ENCODE results near the gene SERPINC1. TPM values are rescaled to one million over a fixed set of nuclear protein-coding genes. Genes with fewer than 3 reads are reported as not detected.

SERPINC1 gene
- total RNA-seq, 2 donors from 2014 or later, result 0.31 TPM; not detected in 1

GRCh38 chr1:173876732-173877131 lies 40.4 kb downstream of the SERPINC1 start:
- Histone ChIP-seq H3K36me3 (peaks cover 27% of the 10 kb centered on the region), H3K27ac (no peak overlapping the region)

GRCh38 chr1:173871500-173871899 lies 45.6 kb downstream of the SERPINC1 start:
- H3K4me1 ChIP-seq, result peaks cover 0 to 35% of the 10 kb centered on the region in 2 donors
- no peak for DNase-seq (ENCODE audit: low spot score)
- no peaks in the 10 kb centered on the region for H3K9me3 ChIP-seq
- H3K27me3 ChIP-seq, result no peaks in the 10 kb centered on the region
- no peak overlapping the region for H3K27ac ChIP-seq
- H3K4me3 ChIP-seq, result no peak overlapping the region
- peaks cover 21% of the 10 kb centered on the region for H3K36me3 ChIP-seq
- no peak for TF ChIP-seq CTCF (IDR thresholded peaks at IDR 0.05)

More at GRCh38 chr1:173876732-173877131, 40.4 kb downstream of the SERPINC1 start:
- Histone ChIP-seq H3K27me3 (no peaks in the 10 kb centered on the region), H3K4me1 (no peaks in the 10 kb centered on the region), H3K9me3 (no peaks in the 10 kb centered on the region), H3K4me3 (no peak overlapping the region)
- DNase-seq (ENCODE audit: low spot score), result no peak
- TF ChIP-seq CTCF (IDR thresholded peaks at IDR 0.05), result no peak

- no peak for DNase-seq (ENCODE audit: low spot score)
- Histone ChIP-seq H3K4me1 (peaks cover 0 to 39% of the 10 kb centered on the region in 2 donors), H3K36me3 (peaks cover 22% of the 10 kb centered on the region), H3K9me3 (no peaks in the 10 kb centered on the region), H3K4me3 (no peak overlapping the region), H3K27me3 (no peaks in the 10 kb centered on the region), H3K27ac (no peak overlapping the region)
- no peak for TF ChIP-seq CTCF (IDR thresholded peaks at IDR 0.05)
Measured at GRCh38 chr1:173871091-173871490, 46.0 kb downstream of the SERPINC1 start.

- H3K36me3 ChIP-seq, result peaks cover 22% of the 10 kb centered on the region
- peaks cover 0 to 45% of the 10 kb centered on the region in 2 donors for H3K4me1 ChIP-seq
- H3K27ac ChIP-seq, result no peak overlapping the region
- DNase-seq (ENCODE audit: low spot score), result no peak
- no peak for TF ChIP-seq CTCF (IDR thresholded peaks at IDR 0.05)
- no peak overlapping the region for H3K4me3 ChIP-seq
- no peaks in the 10 kb centered on the region for H3K9me3 ChIP-seq
- no peaks in the 10 kb centered on the region for H3K27me3 ChIP-seq
Measured at GRCh38 chr1:173870252-173871075, 46.7 kb downstream of the SERPINC1 start.

- peak overlapping the region; percentile 67 to 93 for H3K4me3 ChIP-seq
- no peaks in the 10 kb centered on the region for H3K27me3 ChIP-seq
- H3K4me1 ChIP-seq, result peaks cover 0 to 54% of the 10 kb centered on the region in 2 donors
- no peaks in the 10 kb centered on the region for H3K9me3 ChIP-seq
- peaks cover 31% of the 10 kb centered on the region for H3K36me3 ChIP-seq
- TF ChIP-seq CTCF (IDR thresholded peaks at IDR 0.05), result no peak
- H3K27ac ChIP-seq, result peak overlapping the region; percentile 95 to 98
- no peak for DNase-seq (ENCODE audit: low spot score)
Measured at GRCh38 chr1:173869021-173869359, 48.1 kb downstream of the SERPINC1 start.

Data from right atrium auricular region (tissue), 2 donors.